GM12878 (cell line): ENCODE results near the gene SPTBN1. TPM values are rescaled to one million over a fixed set of nuclear protein-coding genes. Genes with fewer than 3 reads are reported as not detected.

Experiments used
- BRCA1 ChIP-seq: IDR thresholded peaks from 2 replicates; pipeline ENCODE4 v1.6.1; 2011; ENCODE audit warnings: low read depth, low read length, improper control_type of control experiment
- CBX3 ChIP-seq: fragments of 200-600 bp; sonication (generic); IDR thresholded peaks from 2 replicates; pipeline ENCODE4 v1.6.1; 2016; ENCODE audit warnings: low read depth, borderline replicate concordance
- CREB1 ChIP-seq: IDR thresholded peaks from 2 replicates; pipeline ENCODE4 v1.6.1; 2012; ENCODE audit warnings: low read depth, mild to moderate bottlenecking, inconsistent platforms
- E4F1 ChIP-seq: fragments of 450-650 bp; IDR thresholded peaks from 2 replicates; pipeline ENCODE4 v1.6.1; 2018; ENCODE audit warnings: borderline replicate concordance, mild to moderate bottlenecking; ENCODE audit not compliant: partially characterized antibody
- FOS ChIP-seq: IDR thresholded peaks from 3 replicates; pipeline ENCODE4 v1.6.1; 2011; ENCODE audit warnings: borderline replicate concordance; ENCODE audit not compliant: insufficient read length; ENCODE audit errors: extremely low read depth
- HDAC2 ChIP-seq: fragments of 200-600 bp; sonication (generic); IDR thresholded peaks from 2 replicates; pipeline ENCODE4 v1.6.1; 2017
- HDGF ChIP-seq: fragments of 450-650 bp; IDR thresholded peaks from 2 replicates; pipeline ENCODE4 v1.6.1; 2016; ENCODE audit warnings: antibody characterized with exemption
- IRF5 ChIP-seq: fragments of 450-650 bp; IDR thresholded peaks from 2 replicates; pipeline ENCODE4 v1.6.1; 2017; ENCODE audit warnings: borderline replicate concordance
- JUNB ChIP-seq: IDR thresholded peaks from 2 replicates; pipeline ENCODE4 v1.6.1; 2016; ENCODE audit warnings: antibody characterized with exemption, mild to moderate bottlenecking
- MXI1 ChIP-seq: fragments of 150-350 bp; IDR thresholded peaks from 2 replicates; pipeline ENCODE4 v1.6.1; 2011; ENCODE audit warnings: low read depth, mild to moderate bottlenecking, inconsistent platforms, low read length, improper control_type of control experiment
- NFYA ChIP-seq: IDR thresholded peaks from 2 replicates; pipeline ENCODE4 v1.6.1; 2011; ENCODE audit warnings: low read depth, mild to moderate bottlenecking, low read length, improper control_type of control experiment, borderline replicate concordance
- NRF1 ChIP-seq: conservative IDR thresholded peaks from 2 replicates; pipeline ENCODE4 v1.6.1; 2011; ENCODE audit warnings: mild to moderate bottlenecking, low read depth, low read length, improper control_type of control experiment
- PKNOX1 ChIP-seq: fragments of 450-650 bp; IDR thresholded peaks from 2 replicates; pipeline ENCODE4 v1.6.1; 2016; ENCODE audit warnings: mild to moderate bottlenecking
- POLR2AphosphoS2 ChIP-seq: IDR thresholded peaks from 2 replicates; pipeline ENCODE4 v1.6.1; 2011; ENCODE audit warnings: low read depth, mild to moderate bottlenecking, low read length, improper control_type of control experiment, moderate library complexity
- SMAD1 ChIP-seq: fragments of 450-650 bp; IDR thresholded peaks from 2 replicates; pipeline ENCODE4 v1.6.1; 2018; ENCODE audit warnings: mild to moderate bottlenecking, low read depth; ENCODE audit not compliant: partially characterized antibody
- SUZ12 ChIP-seq: fragments of 200-600 bp; sonication (generic); IDR thresholded peaks from one replicate; pipeline ENCODE4 v1.6.1; 2018; ENCODE audit warnings: antibody characterized with exemption, mild to moderate bottlenecking; ENCODE audit not compliant: unreplicated experiment
- TAF1 ChIP-seq: IDR thresholded peaks from 2 replicates; pipeline ENCODE4 v1.6.1; 2011; ENCODE audit warnings: mild to moderate bottlenecking, low read depth, low read length, borderline replicate concordance
- TCF12 ChIP-seq: IDR thresholded peaks from 2 replicates; pipeline ENCODE4 v1.6.1; 2011; ENCODE audit warnings: low read depth, mild to moderate bottlenecking, low read length
- TCF7 ChIP-seq: IDR thresholded peaks from 2 replicates; pipeline ENCODE4 v1.6.1; 2014; ENCODE audit warnings: antibody characterized with exemption, borderline replicate concordance
- ZNF217 ChIP-seq: fragments of 450-650 bp; IDR thresholded peaks from 2 replicates; pipeline ENCODE4 v1.6.1; 2017; ENCODE audit warnings: antibody characterized with exemption, mild to moderate bottlenecking
- ZNF622 ChIP-seq: fragments of 450-650 bp; IDR thresholded peaks from 2 replicates; pipeline ENCODE4 v1.6.1; 2017; ENCODE audit warnings: mild to moderate bottlenecking, inconsistent platforms
- ZNF687 ChIP-seq: fragments of 450-650 bp; IDR thresholded peaks from 2 replicates; pipeline ENCODE4 v1.6.1; 2017; ENCODE audit warnings: mild to moderate bottlenecking, moderate library complexity
- polyA plus RNA-seq, 11 experiments: library from polyadenylated mRNA; depleted of rRNA in 4 of 11; unstranded in 6 of 11; stranded (reverse) in 5 of 11; fragments of >200 nt; fragmentation: Nextera tagmentation in 4 of 11; fragmentation: Illumina TruSeq in 1 of 11; extraction: Ambion mirVana in 4 of 11; extraction: Trizol in 1 of 11; gene quantifications; 1 replicate in 1 of 11; 2 replicates in 10 of 11; pipeline versions ENCODE4 v1.2.1 to v1.2.3, GENCODE V29; 2011 to 2016; ENCODE audit warnings: inconsistent platforms in 2 of 11, missing spikeins in 2 of 11, low read depth in 1 of 11
- total RNA-seq, 4 experiments: library from RNA; depleted of rRNA in 3 of 4; stranded (reverse); fragments of >200 nt in 3 of 4; fragmentation: Illumina TruSeq in 1 of 4; extraction: Trizol in 1 of 4; gene quantifications; 2 replicates each; pipeline versions ENCODE4 v1.2.1 to v1.2.3, GENCODE V29; 2013 to 2021

SPTBN1 gene
- total and polyA plus RNA-seq, 10 of the 15 experiments (the other 5 are each of a cell fraction or from before 2014, with no cell fraction given) = 20.6 to 154 (median 76.7) TPM

GRCh38 chr2:54579682-54580620, 123.8 kb downstream of the SPTBN1 start (continued):
- TF ChIP-seq IRF5 (no peak), BRCA1 (no peak), TCF12 (no peak), SMAD1 (peak; percentile 81), TAF1 (0 out of 2 replicates have a peak, but pooled peaks have one; percentile 20), SUZ12 (no peak), FOS (no peak), ZNF687 (peak; percentile 52; the same call in 1 of the 2 replicates), E4F1 (peak; percentile 34), TCF7 (0 out of 2 replicates have a peak, but pooled peaks have one; percentile 24), PKNOX1 (no peak), NFYA (no peak), MXI1 (no peak; the same call in 1 of the 2 replicates), CREB1 (no peak), HDGF (no peak), NRF1 (no peak), POLR2AphosphoS2 (no peak; the same call in 1 of the 2 replicates), CBX3 (no peak), HDAC2 (no peak), JUNB (no peak), ZNF217 (no peak), ZNF622 (no peak)
